Activated T-cell treated with anti-CD3 and anti-CD28 coated beads, Interleukin-2, amount 50 U/mL, for 24 hours (primary cell): ENCODE data around the gene PBX2.

Source experiments
- DNase-seq: peaks from one replicate; pipeline ENCODE4 v3.0.0-alpha.2; 2020
- H3K27ac Mint-ChIP-seq: 2 replicates; pipeline ENCODE4 v1.8.0; 2020; ENCODE audit warnings: mild to moderate bottlenecking, mixed read lengths
- H3K27me3 Mint-ChIP-seq: 2 replicates; pipeline ENCODE4 v1.8.0; 2020; ENCODE audit warnings: mixed read lengths
- H3K36me3 Mint-ChIP-seq: 2 replicates; pipeline ENCODE4 v1.8.0; 2020; ENCODE audit warnings: low read depth, mixed read lengths
- H3K4me1 Mint-ChIP-seq: 2 replicates; pipeline ENCODE4 v1.8.0; 2020; ENCODE audit warnings: low read depth, mixed read lengths
- H3K4me3 Mint-ChIP-seq: 2 replicates; pipeline ENCODE4 v1.8.0; 2020; ENCODE audit warnings: mild to moderate bottlenecking, moderate library complexity, mixed read lengths
- H3K9me3 Mint-ChIP-seq: 2 replicates; pipeline ENCODE4 v1.8.0; 2020; ENCODE audit warnings: mixed read lengths

The PBX2 gene

GRCh38 chr6:32163559-32164258 is 26.3 kb downstream of the PBX2 start:
- Mint-ChIP-seq H3K4me3 (no peak overlapping the region), H3K9me3 (no peaks in the 10 kb centered on the region), H3K27me3 (no peaks in the 10 kb centered on the region), H3K36me3 (peaks cover 55% of the 10 kb centered on the region), H3K4me1 (no peaks in the 10 kb centered on the region), H3K27ac (no peak overlapping the region)
- DNase-seq = no peak

- Mint-ChIP-seq H3K4me3 (no peak overlapping the region), H3K27me3 (no peaks in the 10 kb centered on the region), H3K27ac (no peak overlapping the region)
Measured at GRCh38 chr6:32158052-32158451, 31.9 kb downstream of the PBX2 start.

GRCh38 chr6:32156891-32157290 is 33.1 kb downstream of the PBX2 start:
- H3K27ac Mint-ChIP-seq = no peak overlapping the region
- peaks cover 34% of the 10 kb centered on the region for H3K4me1 Mint-ChIP-seq
- DNase-seq = no peak
- peaks cover 41% of the 10 kb centered on the region for H3K36me3 Mint-ChIP-seq
- H3K27me3 Mint-ChIP-seq = no peaks in the 10 kb centered on the region
- H3K4me3 Mint-ChIP-seq = no peak overlapping the region
- H3K9me3 Mint-ChIP-seq = no peaks in the 10 kb centered on the region

More at GRCh38 chr6:32158052-32158451, 31.9 kb downstream of the PBX2 start:
- no peak for DNase-seq
- H3K4me1 Mint-ChIP-seq = peaks cover 22% of the 10 kb centered on the region
- H3K9me3 Mint-ChIP-seq = no peaks in the 10 kb centered on the region
- peaks cover 53% of the 10 kb centered on the region for H3K36me3 Mint-ChIP-seq

GRCh38 chr6:32154514-32155161 is 35.4 kb downstream of the PBX2 start:
- peak overlapping the region; percentile 94 for H3K4me3 Mint-ChIP-seq
- H3K9me3 Mint-ChIP-seq = no peaks in the 10 kb centered on the region
- H3K27ac Mint-ChIP-seq = peak overlapping the region; percentile 96
- peaks cover 41% of the 10 kb centered on the region for H3K36me3 Mint-ChIP-seq
- peak; percentile 75 for DNase-seq
- H3K27me3 Mint-ChIP-seq = peaks cover 14% of the 10 kb centered on the region
- H3K4me1 Mint-ChIP-seq = peaks cover 49% of the 10 kb centered on the region

- Mint-ChIP-seq H3K9me3 (no peaks in the 10 kb centered on the region), H3K4me1 (peaks cover 52% of the 10 kb centered on the region), H3K27me3 (peaks cover 18% of the 10 kb centered on the region), H3K36me3 (peaks cover 38% of the 10 kb centered on the region), H3K27ac (peak within 1 kb of the TSS; percentile 96), H3K4me3 (peak within 1 kb of the TSS; percentile 94)
- DNase-seq = peak; percentile 86
Measured at GRCh38 chr6:32153564-32154513, 36.2 kb downstream of the PBX2 start, which contains the start of gene PPT2. Gene PPT2 (plus strand): TSS chr6:32154141. CDS start chr6:32154595, 454 bp downstream.

GRCh38 chr6:32152769-32153563 is 37.0 kb downstream of the PBX2 start:
- H3K27ac Mint-ChIP-seq = peak overlapping the region; percentile 96
- H3K36me3 Mint-ChIP-seq = peaks cover 30% of the 10 kb centered on the region
- peaks cover 61% of the 10 kb centered on the region for H3K4me1 Mint-ChIP-seq

GRCh38 chr6:32151863-32152768 is 37.9 kb downstream of the PBX2 start, which contains the start of gene PRRT1:
Gene PRRT1 (minus strand): TSS chr6:32151939. CDS start chr6:32151827, 112 bp downstream.
- Mint-ChIP-seq H3K27ac (no peak within 1 kb of the TSS), H3K27me3 (peaks cover 28% of the 10 kb centered on the region), H3K4me3 (peak within 1 kb of the TSS; percentile 94), H3K4me1 (peaks cover 62% of the 10 kb centered on the region), H3K9me3 (no peaks in the 10 kb centered on the region), H3K36me3 (peaks cover 23% of the 10 kb centered on the region)
- no peak for DNase-seq

More at GRCh38 chr6:32152769-32153563, 37.0 kb downstream of the PBX2 start:
- H3K27me3 Mint-ChIP-seq = peaks cover 27% of the 10 kb centered on the region
- no peaks in the 10 kb centered on the region for H3K9me3 Mint-ChIP-seq
- no peak for DNase-seq
- H3K4me3 Mint-ChIP-seq = peak overlapping the region; percentile 94

GRCh38 chr6:32151181-32151862 is 38.7 kb downstream of the PBX2 start:
- Mint-ChIP-seq H3K4me3 (peak overlapping the region; percentile 55), H3K27me3 (peaks cover 28% of the 10 kb centered on the region), H3K4me1 (peaks cover 62% of the 10 kb centered on the region), H3K27ac (no peak overlapping the region), H3K9me3 (no peaks in the 10 kb centered on the region), H3K36me3 (peaks cover 16% of the 10 kb centered on the region)
- no peak for DNase-seq

GRCh38 chr6:32149932-32150870 is 39.8 kb downstream of the PBX2 start:
- Mint-ChIP-seq H3K4me3 (no peak overlapping the region), H3K27me3 (peaks cover 28% of the 10 kb centered on the region), H3K27ac (no peak overlapping the region), H3K9me3 (no peaks in the 10 kb centered on the region), H3K36me3 (peaks cover 8% of the 10 kb centered on the region), H3K4me1 (peaks cover 57% of the 10 kb centered on the region)
- no peak for DNase-seq

- H3K36me3 Mint-ChIP-seq = peaks cover 3% of the 10 kb centered on the region
- no peak for DNase-seq
- H3K27ac Mint-ChIP-seq = peak overlapping the region; percentile 24
- H3K27me3 Mint-ChIP-seq = peaks cover 28% of the 10 kb centered on the region
- H3K9me3 Mint-ChIP-seq = no peaks in the 10 kb centered on the region
- peaks cover 49% of the 10 kb centered on the region for H3K4me1 Mint-ChIP-seq
- peak overlapping the region; percentile 71 for H3K4me3 Mint-ChIP-seq
Measured at GRCh38 chr6:32149092-32149755, 40.8 kb downstream of the PBX2 start.

GRCh38 chr6:32148289-32149091 is 41.5 kb downstream of the PBX2 start:
- Mint-ChIP-seq H3K27ac (peak overlapping the region; percentile 24), H3K27me3 (peaks cover 28% of the 10 kb centered on the region)
- peak; percentile 86 for DNase-seq

More at GRCh38 chr6:32148289-32149091, 41.5 kb downstream of the PBX2 start:
- no peaks in the 10 kb centered on the region for H3K9me3 Mint-ChIP-seq
- H3K4me1 Mint-ChIP-seq = peaks cover 43% of the 10 kb centered on the region
- no peaks in the 10 kb centered on the region for H3K36me3 Mint-ChIP-seq
- peak overlapping the region; percentile 71 for H3K4me3 Mint-ChIP-seq
